Testis (tissue), 2 donors: ENCODE measurements around the gene SYNE2.

Experiments
- POLR2A ChIP-seq: fragments of 450-650 bp; IDR thresholded peaks from one replicate; pipeline ENCODE4 v1.6.1; 2017; ENCODE audit warnings: antibody characterized with exemption, mild to moderate bottlenecking, moderate library complexity
- TF ChIP-seq, protein P1 (sequence below), 3 experiments: fragments of 450-650 bp in 2 of 3; fragments of 200-600 bp in 1 of 3; sonication (generic) in 1 of 3; IDR thresholded peaks; one replicate each; pipeline ENCODE4 v1.5.1; 2016 to 2019; ENCODE audit warnings: antibody characterized with exemption in 3 of 3, mild to moderate bottlenecking in 2 of 3, moderate library complexity in 1 of 3

DNA sequence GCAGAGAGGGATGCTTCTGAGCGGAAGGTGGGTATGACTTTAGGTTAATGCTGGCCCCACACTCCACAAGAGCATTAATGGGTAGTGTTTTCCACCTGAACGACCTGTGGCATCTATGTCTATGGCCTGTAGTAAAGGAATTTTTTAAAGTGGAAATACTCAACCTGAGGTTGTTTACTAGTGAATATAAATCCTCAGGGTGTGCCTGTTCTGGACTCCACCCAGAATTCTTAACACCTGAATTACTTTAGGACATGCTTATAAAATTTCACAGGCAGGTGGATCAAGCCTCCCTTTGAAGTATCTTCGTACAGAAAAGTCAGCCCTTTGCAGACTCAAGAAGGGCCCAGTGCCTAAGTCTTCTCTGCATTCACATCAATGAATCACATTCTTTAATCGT, 245.3 kb downstream of the SYNE2 start:
- TF ChIP-seq, protein P1, sequence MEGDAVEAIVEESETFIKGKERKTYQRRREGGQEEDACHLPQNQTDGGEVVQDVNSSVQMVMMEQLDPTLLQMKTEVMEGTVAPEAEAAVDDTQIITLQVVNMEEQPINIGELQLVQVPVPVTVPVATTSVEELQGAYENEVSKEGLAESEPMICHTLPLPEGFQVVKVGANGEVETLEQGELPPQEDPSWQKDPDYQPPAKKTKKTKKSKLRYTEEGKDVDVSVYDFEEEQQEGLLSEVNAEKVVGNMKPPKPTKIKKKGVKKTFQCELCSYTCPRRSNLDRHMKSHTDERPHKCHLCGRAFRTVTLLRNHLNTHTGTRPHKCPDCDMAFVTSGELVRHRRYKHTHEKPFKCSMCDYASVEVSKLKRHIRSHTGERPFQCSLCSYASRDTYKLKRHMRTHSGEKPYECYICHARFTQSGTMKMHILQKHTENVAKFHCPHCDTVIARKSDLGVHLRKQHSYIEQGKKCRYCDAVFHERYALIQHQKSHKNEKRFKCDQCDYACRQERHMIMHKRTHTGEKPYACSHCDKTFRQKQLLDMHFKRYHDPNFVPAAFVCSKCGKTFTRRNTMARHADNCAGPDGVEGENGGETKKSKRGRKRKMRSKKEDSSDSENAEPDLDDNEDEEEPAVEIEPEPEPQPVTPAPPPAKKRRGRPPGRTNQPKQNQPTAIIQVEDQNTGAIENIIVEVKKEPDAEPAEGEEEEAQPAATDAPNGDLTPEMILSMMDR (IDR thresholded peaks at IDR 0.05) = no peak
- no peak for TF ChIP-seq POLR2A
